Type B pancreatic cell (in vitro differentiated cells): ENCODE measurements around the gene ALDH3A1. TPM values are rescaled to one million over a fixed set of nuclear protein-coding genes. Genes with fewer than 3 reads are reported as not detected.

Experiments
- DNase-seq: peaks from one replicate; pipeline ENCODE4 v3.0.0; 2021; ENCODE audit warnings: mixed read lengths; ENCODE audit not compliant: unreplicated experiment; ENCODE audit errors: extremely low spot score
- H3K27ac Mint-ChIP-seq: 2 replicates; pipeline ENCODE4 v1.8.0; 2021; ENCODE audit warnings: mild to moderate bottlenecking, mixed read lengths
- H3K27me3 Mint-ChIP-seq: 2 replicates; pipeline ENCODE4 v1.8.0; 2021; ENCODE audit warnings: mixed read lengths
- H3K36me3 Mint-ChIP-seq: 2 replicates; pipeline ENCODE4 v1.8.0; 2021; ENCODE audit warnings: mixed read lengths
- H3K4me1 Mint-ChIP-seq: one replicate; pipeline ENCODE4 v1.8.0; 2021; ENCODE audit warnings: mixed read lengths; ENCODE audit not compliant: unreplicated experiment
- H3K4me3 Mint-ChIP-seq: 2 replicates; pipeline ENCODE4 v1.8.0; 2021; ENCODE audit warnings: mild to moderate bottlenecking, mixed read lengths
- H3K9me3 Mint-ChIP-seq: 2 replicates; pipeline ENCODE4 v1.8.0; 2021; ENCODE audit warnings: mixed read lengths
- total RNA-seq: library from RNA; stranded (reverse); gene quantifications from 2 replicates; pipeline ENCODE4 v1.2.1, GENCODE V29; 2021; ENCODE audit warnings: low replicate concordance
- TF ChIP-seq, protein P1 (sequence below): fragments of 200-600 bp; sonication (generic); conservative IDR thresholded peaks from 2 replicates; pipeline ENCODE4 v1.5.0; 2021; ENCODE audit warnings: antibody characterized with exemption, mild to moderate bottlenecking

The ALDH3A1 gene
- total RNA-seq, 1 donor from 2014 or later, result 0.77 TPM

DNA sequence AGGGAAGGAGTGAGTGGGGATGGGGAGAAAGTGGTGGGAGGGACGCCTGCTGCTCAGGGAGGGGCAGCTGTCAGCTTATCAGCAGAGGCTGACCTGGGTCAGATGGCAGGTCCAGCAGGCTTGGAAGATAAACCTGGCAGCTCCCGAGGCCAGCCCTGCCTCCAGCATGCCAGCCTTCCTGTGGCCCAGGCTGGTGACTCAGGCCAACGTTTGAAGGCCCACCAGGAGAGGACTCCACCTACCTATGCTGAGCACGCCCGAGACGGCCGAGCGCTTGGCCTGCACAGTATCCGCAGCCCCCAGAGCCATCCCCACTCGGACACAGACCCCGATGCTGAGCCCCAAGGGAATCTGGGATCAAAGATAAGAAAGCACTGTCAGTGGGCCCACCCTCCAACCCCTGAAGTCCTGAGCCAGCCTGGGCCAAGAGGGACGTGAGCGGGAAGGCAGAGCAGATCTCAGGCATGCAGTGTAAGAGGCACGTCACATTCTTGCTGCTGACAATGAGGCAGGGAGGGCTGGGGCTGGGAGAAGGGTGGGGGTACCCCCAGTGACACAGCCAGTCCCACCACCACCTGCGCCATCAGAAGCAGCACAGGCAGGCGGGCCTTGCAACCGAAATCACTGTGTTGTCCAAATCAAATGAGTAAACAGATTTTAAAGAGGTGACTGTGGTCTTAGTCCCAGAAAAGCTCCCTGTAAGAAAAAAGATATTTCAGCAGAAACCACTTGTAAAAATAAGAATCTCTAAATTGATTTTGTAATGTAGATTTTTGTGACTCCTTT lies 44.1 kb downstream of the ALDH3A1 start:
- Mint-ChIP-seq H3K36me3 (no peaks in the 10 kb centered on the region), H3K4me3 (no peak overlapping the region), H3K4me1 (peaks cover 18% of the 10 kb centered on the region), H3K27me3 (no peaks in the 10 kb centered on the region), H3K27ac (no peak overlapping the region), H3K9me3 (no peaks in the 10 kb centered on the region)
- TF ChIP-seq, protein P1, sequence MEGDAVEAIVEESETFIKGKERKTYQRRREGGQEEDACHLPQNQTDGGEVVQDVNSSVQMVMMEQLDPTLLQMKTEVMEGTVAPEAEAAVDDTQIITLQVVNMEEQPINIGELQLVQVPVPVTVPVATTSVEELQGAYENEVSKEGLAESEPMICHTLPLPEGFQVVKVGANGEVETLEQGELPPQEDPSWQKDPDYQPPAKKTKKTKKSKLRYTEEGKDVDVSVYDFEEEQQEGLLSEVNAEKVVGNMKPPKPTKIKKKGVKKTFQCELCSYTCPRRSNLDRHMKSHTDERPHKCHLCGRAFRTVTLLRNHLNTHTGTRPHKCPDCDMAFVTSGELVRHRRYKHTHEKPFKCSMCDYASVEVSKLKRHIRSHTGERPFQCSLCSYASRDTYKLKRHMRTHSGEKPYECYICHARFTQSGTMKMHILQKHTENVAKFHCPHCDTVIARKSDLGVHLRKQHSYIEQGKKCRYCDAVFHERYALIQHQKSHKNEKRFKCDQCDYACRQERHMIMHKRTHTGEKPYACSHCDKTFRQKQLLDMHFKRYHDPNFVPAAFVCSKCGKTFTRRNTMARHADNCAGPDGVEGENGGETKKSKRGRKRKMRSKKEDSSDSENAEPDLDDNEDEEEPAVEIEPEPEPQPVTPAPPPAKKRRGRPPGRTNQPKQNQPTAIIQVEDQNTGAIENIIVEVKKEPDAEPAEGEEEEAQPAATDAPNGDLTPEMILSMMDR, result no peak
- DNase-seq, result no peak

DNA sequence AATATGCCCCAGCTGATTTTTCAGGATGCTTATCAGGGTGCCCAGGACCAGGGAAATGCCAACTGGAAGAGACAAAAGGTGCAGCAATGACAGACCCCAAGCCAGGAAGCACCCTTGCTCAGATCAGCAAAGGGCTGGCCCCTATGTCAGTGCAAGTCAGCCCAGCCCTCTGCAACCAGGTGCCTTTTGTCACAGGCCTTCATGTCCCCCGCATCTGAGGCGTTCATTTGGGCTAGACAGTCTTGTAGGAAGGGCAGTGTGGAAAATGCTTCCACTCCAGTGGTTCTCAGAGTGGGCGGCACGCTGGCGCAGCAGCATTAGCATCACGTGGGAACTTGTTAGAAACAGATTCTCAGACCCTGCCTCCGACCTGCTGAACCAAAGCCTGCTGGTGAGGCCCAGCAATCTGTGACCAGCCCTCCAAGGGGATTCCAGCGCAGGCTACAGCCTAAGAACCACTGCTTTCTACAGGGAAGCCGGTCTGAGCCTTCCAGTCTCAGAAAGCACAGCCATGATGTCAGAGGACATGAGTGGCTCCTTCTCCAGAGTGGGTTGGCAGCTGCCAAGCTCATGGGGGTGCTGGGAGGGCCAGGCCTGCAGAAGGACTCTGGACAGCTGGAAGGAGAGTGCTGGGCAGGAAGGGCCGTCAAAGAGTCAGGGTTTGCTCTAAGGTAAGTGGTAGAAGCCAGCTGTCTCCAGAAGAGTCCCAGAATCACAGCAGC lies 44.8 kb downstream of the ALDH3A1 start:
- TF ChIP-seq, protein P1, result no peak
- Mint-ChIP-seq H3K9me3 (no peaks in the 10 kb centered on the region), H3K27ac (no peak overlapping the region), H3K36me3 (no peaks in the 10 kb centered on the region), H3K27me3 (no peaks in the 10 kb centered on the region), H3K4me3 (no peak overlapping the region), H3K4me1 (peaks cover 18% of the 10 kb centered on the region)
- DNase-seq, result no peak

DNA sequence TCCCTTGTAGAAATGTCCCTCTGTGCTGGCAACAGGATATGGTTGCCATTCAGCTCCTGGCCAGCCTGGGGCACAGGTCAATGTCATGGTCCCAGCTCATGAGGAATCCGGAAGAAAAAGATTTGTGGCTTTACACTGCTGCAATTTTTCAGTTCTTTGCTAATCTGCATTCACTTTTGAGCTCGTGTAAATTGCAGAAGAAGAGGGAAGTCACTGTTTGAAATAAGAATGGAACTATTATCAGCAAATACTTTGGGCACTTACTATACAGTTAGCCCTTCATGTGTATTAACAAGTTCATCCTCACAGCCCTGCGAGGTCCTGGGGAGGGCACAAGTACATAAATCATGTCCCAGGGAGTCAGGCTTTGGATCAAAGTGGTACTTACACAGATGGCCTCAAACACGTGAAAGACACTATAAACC lies 45.9 kb downstream of the ALDH3A1 start:
- H3K27me3 Mint-ChIP-seq, result no peaks in the 10 kb centered on the region
- DNase-seq, result no peak

More for the DNA sequence above, 45.9 kb downstream of the ALDH3A1 start:
- no peaks in the 10 kb centered on the region for H3K9me3 Mint-ChIP-seq
- no peak overlapping the region for H3K4me3 Mint-ChIP-seq
- H3K4me1 Mint-ChIP-seq, result peaks cover 18% of the 10 kb centered on the region
- no peaks in the 10 kb centered on the region for H3K36me3 Mint-ChIP-seq
- H3K27ac Mint-ChIP-seq, result no peak overlapping the region
- TF ChIP-seq, protein P1, result no peak

Other genes starting within 250 kb of the ALDH3A1 start
- 1.2 and 5.9 TPM in 2 replicates for gene SLC47A1, start 214.4 kb downstream of the ALDH3A1 start, total RNA-seq
- 57.7 and 69.8 TPM in 2 replicates for gene ALDH3A2, start 99.5 kb downstream of the ALDH3A1 start, total RNA-seq
- not detected in 2 replicates for gene SLC47A2, start 31.7 kb downstream of the ALDH3A1 start, total RNA-seq
- 16.7 and 25.7 TPM in 2 replicates for gene ULK2, start 119.6 kb upstream of the ALDH3A1 start, total RNA-seq
- gene AKAP10, start 229.5 kb upstream of the ALDH3A1 start, total RNA-seq, result 30.3 and 31.3 TPM in 2 replicates